NCI-H460 (cell line): ENCODE measurements around the gene PGF. TPM values are rescaled to one million over a fixed set of nuclear protein-coding genes. Genes with fewer than 3 reads are reported as not detected.

Source experiments
- DNase-seq: peaks from one replicate; pipeline ENCODE4 v3.0.0-alpha.2; 2016; ENCODE audit warnings: low read depth; ENCODE audit errors: extremely low read depth
- total RNA-seq: library from RNA; depleted of rRNA; stranded (reverse); fragments of >200 nt; shearing (Covaris generic); gene quantifications from 2 replicates; pipeline ENCODE4 v1.2.3, GENCODE V29; 2014

PGF gene
- total RNA-seq, 1 experiment from 2014 or later = 0.37 TPM

DNA sequence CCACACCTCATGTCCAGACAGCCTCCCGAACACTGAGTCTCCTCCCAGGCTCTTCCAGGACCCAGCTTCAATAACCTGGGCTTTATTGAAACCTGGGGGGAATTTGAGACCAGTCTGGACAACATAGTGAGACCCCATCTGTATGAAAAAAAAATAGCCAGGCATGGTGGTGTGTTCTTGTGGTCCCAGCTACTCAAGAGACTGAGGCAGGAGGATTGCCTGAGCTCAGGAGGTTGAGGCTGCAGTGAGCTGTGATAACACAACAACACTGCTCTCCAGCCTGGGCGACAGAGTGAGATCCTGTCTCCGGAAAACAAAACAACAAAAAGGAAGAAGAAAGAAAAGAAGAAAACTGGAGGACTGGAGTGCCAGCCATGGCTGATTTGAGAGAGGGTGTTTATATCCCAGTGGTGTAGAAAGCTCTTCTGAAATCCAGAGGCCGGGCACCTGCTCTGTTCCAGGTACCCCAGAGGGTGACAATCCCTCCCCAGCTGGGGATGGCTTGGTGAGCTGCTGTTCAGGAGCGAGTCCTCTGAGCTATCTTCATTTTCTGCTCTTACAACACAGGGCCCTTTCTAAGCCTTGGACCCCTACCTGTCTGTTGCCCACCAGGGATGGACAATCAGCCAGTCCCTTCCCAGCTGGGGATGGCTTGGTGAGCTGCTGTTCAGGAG, 6.0 kb upstream of the PGF start:
- DNase-seq = no peak

DNA sequence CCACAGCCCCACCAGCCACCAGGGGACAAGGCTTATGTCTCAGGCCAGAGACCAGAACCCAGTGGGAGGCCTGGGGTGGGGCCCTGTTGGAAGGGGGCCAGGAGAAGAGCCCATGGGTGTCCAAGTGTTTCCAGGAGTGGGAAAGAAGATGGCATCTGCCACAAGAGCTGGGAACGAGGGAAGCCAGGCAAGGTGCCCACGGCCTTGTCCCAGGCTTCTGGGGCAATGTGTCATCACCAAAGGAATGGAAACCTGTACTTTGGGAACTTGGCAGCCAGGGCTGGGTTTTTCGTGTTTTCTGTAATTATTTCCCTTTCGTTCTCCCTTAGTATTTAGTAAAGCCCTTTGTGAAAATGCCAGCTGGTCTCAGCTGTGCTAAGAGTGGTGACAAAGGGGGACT, 5.3 kb upstream of the PGF start:
- DNase-seq = no peak

- DNase-seq = no peak
Measured at GRCh38 chr14:74959596-74960180, 4.3 kb upstream of the PGF start.

DNA sequence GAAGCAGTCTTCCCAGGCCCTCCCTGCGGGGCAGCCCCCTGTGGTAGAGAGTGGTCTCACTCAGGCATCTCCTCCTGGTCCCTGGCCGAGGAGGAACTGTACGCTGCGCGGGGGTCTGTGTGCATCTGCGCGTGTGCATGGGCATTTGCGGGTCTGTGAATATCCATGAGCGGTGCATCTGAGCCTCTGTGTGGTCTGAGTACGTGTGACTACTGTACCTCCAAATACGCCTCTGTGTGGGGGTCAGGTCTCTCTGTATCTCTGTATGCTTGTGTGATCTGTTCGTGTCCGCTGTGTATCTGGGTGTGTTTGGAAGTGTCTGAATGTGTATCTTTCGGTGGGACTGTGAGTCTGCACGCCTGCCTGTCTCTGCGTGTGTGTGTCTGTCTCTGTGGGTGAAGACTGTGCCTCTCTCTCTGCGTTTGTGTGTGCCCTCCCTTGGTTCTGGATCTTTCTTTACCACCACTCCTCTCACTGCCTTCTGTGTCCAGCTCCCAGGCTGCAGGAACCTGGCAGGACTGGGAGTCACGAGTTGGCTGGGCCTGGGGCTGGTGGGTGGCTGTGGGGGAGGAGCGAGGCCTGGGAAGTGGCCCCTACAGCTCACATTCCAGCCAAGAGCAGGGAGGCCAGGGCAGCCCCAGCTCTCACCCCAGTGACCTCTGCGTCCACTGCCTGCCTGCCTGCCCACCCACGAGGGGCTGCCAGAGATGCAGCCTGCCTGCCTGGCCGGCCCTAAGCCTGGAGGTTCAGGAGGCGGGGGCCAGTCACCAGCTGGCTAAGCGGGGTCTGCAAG, 1.1 kb upstream of the PGF start:
- DNase-seq = no peak

DNA sequence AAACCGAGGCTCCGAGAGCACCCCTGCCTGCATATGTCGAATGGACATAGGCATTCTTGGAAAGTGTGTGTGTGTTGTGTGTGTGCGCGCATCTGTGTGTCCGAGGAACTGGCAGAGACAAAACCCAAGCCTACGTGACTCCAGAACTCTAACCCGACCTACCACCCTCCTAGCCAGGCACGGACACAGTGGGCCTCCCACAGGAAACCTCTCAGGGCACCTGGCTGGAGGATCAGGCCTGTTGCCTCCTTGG, 556 bp upstream of the PGF start:
- no peak for DNase-seq

DNA sequence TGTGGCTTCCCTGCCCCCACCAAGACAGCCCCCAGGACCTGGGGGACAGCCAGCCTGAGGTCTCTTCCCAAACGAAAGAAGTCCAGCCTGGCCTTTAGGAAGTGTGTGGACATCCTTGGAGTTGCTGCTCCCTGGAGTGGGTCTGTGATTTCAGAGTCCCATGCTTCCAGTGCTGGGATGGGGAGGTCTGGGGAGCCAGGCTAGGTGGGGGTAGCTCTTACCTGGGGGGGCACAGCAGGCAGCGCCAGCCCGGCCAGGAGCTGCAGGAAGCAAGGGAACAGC, 509 bp downstream of the PGF start:
- DNase-seq = no peak

DNA sequence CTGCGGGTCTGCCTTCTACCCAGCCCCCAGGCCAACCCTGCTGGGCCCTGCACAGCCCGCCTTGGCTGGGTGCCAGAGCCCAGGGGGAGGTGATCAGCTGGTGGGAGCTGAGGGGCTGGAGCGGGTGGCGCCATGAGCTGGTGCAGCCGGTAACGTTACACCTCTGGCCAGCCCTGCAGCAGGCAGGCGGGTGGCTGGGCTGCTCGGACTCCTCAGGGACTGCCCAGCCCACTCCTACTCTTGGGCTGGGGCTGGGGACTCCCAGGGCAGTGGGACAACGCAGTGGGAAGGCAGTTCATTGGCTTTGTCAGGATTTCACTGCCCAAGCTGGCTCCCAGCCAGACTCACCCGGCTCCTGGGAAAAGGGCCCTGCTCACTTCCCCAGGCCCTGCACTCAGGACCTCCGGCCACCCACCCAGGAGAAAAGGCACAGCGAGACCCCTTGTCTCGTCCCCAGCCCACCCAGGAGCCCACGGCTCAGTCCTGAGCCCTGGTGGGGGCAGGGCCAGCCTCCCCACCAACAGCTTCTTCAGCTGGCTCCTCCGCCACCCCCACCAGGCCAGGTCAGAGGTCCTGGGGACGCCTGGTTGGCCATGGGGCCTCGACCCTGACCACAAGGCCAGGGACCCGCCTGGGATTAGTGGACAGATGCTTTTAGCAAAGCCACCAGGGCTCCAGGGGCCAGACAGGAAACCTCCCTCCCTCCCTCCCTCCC, 1.0 kb downstream of the PGF start:
- no peak for DNase-seq

- no peak for DNase-seq
Measured at GRCh38 chr14:74953686-74954085, 1.7 kb downstream of the PGF start.

DNA sequence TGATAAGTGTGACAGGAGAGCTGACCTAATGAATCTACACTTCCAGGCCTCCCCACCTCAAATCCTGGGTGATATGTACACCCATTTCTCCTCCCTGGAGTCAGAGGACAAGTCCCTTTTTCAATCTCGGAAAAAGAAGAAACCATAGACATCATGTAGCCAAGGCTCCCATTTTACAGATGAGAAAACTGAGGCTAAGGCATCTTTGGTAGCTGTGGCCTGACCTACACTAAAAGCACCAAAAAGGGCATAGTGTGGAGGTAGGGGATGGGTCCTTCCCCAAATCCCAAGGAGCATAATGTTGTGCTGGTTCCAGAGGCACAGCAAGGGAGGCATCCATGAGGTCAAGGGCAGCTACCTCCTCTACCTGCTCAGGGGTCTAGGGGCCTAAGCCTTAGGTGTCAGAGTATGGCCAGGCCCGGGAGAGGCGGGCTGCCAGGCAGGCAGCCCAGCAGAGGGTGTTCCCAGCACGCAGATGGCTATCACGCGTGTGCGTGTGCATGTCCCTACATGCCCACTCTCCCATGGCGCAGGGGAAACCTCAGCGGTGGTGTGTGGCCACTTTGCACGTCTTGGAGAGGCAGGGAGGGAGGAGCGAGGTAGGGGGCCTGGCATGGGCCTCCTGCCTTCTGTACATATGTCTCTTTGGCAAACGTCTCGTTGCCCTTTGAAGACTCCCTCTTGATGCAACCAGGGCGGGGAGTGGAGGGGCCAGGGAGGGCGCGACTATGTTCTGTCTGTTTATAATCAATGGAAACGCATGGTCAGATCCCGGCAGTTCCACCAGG, 2.5 kb downstream of the PGF start:
- no peak for DNase-seq

DNA sequence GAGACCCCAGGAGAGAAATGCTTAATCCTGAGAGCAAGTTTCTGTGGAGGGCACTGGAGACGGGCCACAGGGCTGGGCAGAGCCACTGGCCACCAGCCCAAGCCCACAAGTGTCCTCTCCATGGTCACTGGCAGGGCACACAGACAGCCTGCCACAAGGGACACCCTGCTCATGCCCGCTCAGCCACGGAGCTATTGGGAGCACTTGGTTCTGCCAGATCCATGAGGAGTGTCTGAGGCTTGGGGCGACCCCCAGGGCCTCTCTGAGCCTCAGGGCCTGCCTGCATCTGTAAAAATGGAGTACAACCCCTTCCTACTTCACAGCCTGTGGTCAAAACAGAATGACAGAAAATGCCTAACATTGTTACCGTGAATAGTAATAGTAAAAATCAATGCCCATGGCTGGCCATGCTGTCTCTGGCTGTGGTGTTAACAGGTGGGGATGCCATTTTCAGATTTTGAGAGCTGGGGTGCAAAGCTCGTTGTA, 3.2 kb downstream of the PGF start:
- no peak for DNase-seq

DNA sequence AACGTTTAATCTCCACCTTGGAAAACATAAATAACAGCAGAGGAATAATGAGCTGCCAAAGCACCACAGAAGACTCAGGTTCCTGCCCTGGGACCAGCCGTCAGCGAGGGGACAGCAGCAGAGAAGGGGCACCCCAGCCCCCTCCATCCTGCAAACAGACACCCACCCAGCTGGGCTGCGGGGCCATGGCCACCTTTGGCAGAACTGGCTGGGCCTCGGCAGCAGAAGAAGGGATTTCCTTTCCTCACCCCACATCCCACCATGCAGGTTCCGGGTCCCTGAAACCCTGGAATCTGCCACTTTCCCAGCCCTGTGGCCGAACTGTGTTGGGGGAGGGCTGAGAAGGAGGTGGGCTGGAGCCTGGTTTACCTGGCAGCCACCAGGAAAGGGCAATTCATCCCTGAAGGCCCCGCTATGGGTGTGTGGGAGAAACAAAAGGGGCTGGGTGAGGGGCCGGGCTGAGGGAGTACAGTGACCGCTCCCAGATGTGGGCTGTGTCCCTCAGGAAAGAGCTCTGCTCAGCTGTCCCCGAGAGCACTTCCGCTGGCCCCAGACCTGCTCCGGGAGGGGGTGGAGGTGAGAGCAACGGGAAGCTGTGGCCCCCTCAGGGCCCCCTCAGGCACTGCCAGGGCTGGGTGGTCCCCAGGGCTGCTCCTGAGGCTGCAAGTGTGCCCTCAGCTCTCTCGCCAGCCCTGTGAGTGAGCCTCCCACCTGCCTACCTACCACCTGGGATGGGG, 3.8 kb downstream of the PGF start:
- DNase-seq = no peak

- no peak for DNase-seq
Measured at GRCh38 chr14:74950795-74951442, 4.5 kb downstream of the PGF start.

GRCh38 chr14:74949859-74950573, 5.4 kb downstream of the PGF start:
- no peak for DNase-seq

DNA sequence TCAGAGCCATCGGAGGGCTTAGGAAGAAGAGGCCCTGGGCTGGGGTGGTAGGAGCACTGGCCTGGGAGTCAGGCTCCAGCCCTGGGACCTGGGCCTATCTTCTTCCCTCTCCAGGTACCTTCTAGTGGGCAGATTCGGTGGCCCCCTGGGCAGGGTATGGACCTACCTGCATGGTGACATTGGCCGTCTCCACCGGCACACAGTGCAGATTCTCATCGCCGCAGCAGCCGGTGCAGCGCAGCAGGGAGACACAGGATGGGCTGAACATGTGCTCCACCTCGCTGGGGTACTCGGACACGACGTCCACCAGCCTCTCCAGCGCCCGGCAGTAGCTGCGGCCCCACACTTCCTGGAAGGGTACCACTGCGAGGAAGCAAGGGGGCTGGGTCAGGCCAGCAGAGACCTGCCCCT, 6.2 kb downstream of the PGF start:
- no peak for DNase-seq

GRCh38 chr14:74948228-74949175, 6.9 kb downstream of the PGF start:
- no peak for DNase-seq

GRCh38 chr14:74947353-74948227, 7.8 kb downstream of the PGF start:
- no peak for DNase-seq
